Measurements from ENCODE around the gene PXDC1.
A peak's percentile ranks its signal among the peaks of the same experiment; 100 is the strongest.

PXDC1 gene

GRCh38 chr6:3781504-3781903, 30.0 kb upstream of the PXDC1 start:
- no peak for TF ChIP-seq CTCF (conservative IDR thresholded peaks at IDR 0.05; ENCODE audit: low read depth, low read length)
- no peak for DNase-seq (ENCODE audit: low read depth)
- H3K4me3 ChIP-seq (ENCODE audit: low read length), result no peak overlapping the region

- no peak for TF ChIP-seq CTCF (conservative IDR thresholded peaks at IDR 0.05; ENCODE audit: low read depth, low read length)
- no peak overlapping the region for H3K4me3 ChIP-seq (ENCODE audit: low read length)
- DNase-seq (ENCODE audit: low read depth), result no peak
Observed at GRCh38 chr6:3779574-3779849, 28.0 kb upstream of the PXDC1 start.

- H3K4me3 ChIP-seq (ENCODE audit: low read length), result no peak overlapping the region
- no peak for DNase-seq (ENCODE audit: low read depth)
- no peak for TF ChIP-seq CTCF (conservative IDR thresholded peaks at IDR 0.05; ENCODE audit: low read depth, low read length)
Observed at GRCh38 chr6:3778701-3779573, 27.4 kb upstream of the PXDC1 start.

- DNase-seq (ENCODE audit: low read depth), result no peak
- H3K4me3 ChIP-seq (ENCODE audit: low read length), result no peak overlapping the region
- no peak for TF ChIP-seq CTCF (conservative IDR thresholded peaks at IDR 0.05; ENCODE audit: low read depth, low read length)
Observed at GRCh38 chr6:3777730-3778461, 26.4 kb upstream of the PXDC1 start.

GRCh38 chr6:3776881-3777507, 25.5 kb upstream of the PXDC1 start:
- DNase-seq (ENCODE audit: low read depth), result no peak
- TF ChIP-seq CTCF (conservative IDR thresholded peaks at IDR 0.05; ENCODE audit: low read depth, low read length), result peak; percentile 12
- H3K4me3 ChIP-seq (ENCODE audit: low read length), result no peak overlapping the region

- DNase-seq (ENCODE audit: low read depth), result no peak
- H3K4me3 ChIP-seq (ENCODE audit: low read length), result no peak overlapping the region
- TF ChIP-seq CTCF (conservative IDR thresholded peaks at IDR 0.05; ENCODE audit: low read depth, low read length), result no peak
Observed at GRCh38 chr6:3775847-3776246, 24.3 kb upstream of the PXDC1 start.
